SHP77 treated with DMSO at 0.1 percent for 48 hours (cell line): ENCODE measurements around the gene TBCK.
"Not testable (repeated sequence)": the region's sequence is repeated elsewhere in the genome, so short reads cannot be mapped to it uniquely, and the experiment has no call there.

Source experiments
- DNase-seq: peaks from one replicate; lab custom pipeline; 2025; lab: John Stamatoyannopoulos, UW

The TBCK gene

DNA sequence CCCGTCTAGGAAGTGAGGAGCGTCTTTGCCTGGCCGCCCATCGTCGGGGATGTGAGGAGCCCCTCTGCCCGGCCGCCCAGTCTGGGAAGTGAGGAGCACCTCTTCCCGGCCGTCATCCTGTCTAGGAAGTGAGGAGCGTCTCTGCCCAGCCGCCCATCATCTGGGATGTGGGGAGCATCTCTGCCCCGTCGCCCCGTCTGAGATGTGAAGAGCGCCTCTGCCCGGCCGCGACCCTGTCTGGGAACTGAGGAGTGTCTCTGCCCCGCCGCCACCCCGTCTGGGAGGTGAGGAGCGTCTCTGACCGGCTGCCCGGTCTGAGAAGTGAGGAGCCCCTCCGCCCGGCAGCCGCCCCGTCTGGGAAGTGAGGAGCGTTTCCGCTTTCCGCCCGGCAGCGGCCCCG lies 5.2 kb upstream of the TBCK start:
- not testable (repeated sequence) for DNase-seq

- no peak for DNase-seq
These were observed 4.2 kb upstream of the TBCK start for GRCh38 chr4:106320235-106320634.

- DNase-seq: no peak
These were observed 2.5 kb upstream of the TBCK start for GRCh38 chr4:106318511-106318910.

GRCh38 chr4:106317815-106318214 lies 1.8 kb upstream of the TBCK start:
- DNase-seq: no peak

- DNase-seq: no peak
These were observed 882 bp upstream of the TBCK start for GRCh38 chr4:106316773-106317409.

- DNase-seq: peak; percentile 0
These were observed 487 bp downstream of the TBCK start for GRCh38 chr4:106315476-106315967.

DNA sequence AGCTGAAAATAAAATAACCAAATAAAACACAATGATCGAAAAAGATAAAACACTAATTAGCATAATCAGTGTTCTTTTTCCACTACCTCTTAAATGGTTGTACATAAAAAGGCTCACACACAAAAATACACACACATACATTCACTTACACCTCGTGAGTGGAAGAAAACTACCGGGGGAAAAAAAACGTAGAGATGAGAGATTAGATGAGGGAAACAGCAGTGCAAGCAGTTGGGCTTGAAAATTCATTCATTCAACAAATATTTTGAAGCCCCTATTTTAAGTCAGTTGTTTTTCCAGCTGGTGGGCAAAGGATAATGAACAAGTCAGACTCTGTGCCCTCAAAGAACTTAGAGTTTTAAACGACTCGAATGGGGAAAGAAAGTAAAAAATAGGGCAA lies 1.0 kb downstream of the TBCK start:
- DNase-seq: no peak

GRCh38 chr4:106312997-106313522 lies 2.9 kb downstream of the TBCK start:
- no peak for DNase-seq

GRCh38 chr4:106312377-106312776 lies 3.6 kb downstream of the TBCK start:
- no peak for DNase-seq

DNA sequence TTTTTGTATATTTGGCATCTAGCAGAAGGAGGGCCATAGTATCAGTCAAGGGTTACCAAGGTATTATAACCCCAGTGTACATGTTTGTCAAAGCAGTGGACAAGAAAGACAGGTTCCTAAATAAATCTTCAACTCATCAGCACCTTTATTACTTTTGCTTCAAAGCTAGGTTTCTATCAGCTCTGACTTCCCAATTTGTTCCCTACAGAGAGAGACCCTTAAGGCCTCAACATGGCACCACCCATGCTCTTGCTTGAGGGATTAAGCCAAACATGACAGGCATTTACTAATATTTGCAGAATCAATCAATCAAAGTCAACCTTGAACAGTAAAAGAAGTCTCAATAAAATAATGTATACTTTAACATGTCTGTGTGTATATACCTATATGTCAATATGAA lies 9.4 kb downstream of the TBCK start:
- DNase-seq: no peak

GRCh38 chr4:106305435-106306055 lies 10.5 kb downstream of the TBCK start:
- DNase-seq: no peak

- DNase-seq: no peak
These were observed 11.4 kb downstream of the TBCK start for GRCh38 chr4:106304632-106305031.

GRCh38 chr4:106303548-106304281 lies 12.3 kb downstream of the TBCK start:
- DNase-seq: no peak

- DNase-seq: no peak
These were observed 14.0 kb downstream of the TBCK start for GRCh38 chr4:106302062-106302438.

- DNase-seq: no peak
These were observed 14.5 kb downstream of the TBCK start for GRCh38 chr4:106301393-106302061.

DNA sequence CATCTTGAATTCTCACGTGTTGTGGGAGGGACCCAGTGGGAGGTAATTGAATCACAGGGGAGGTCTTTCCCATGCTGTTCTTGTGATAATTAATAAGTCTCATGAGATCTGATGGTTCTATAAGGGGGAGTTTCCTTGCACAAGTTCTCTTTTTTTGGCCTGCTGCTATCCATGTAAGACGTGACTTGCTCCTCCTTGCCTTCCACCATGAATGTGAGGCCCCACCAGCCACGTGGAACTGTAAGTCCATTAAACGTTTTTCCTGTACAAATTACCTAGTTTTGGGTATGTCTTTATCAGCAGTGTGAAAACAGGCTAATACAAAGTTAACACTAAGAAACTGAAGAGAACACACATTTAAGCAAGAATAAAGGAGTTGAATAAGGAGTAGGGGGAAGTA lies 16.0 kb downstream of the TBCK start:
- DNase-seq: no peak

- DNase-seq: no peak
These were observed 18.6 kb downstream of the TBCK start for GRCh38 chr4:106297245-106298035.

DNA sequence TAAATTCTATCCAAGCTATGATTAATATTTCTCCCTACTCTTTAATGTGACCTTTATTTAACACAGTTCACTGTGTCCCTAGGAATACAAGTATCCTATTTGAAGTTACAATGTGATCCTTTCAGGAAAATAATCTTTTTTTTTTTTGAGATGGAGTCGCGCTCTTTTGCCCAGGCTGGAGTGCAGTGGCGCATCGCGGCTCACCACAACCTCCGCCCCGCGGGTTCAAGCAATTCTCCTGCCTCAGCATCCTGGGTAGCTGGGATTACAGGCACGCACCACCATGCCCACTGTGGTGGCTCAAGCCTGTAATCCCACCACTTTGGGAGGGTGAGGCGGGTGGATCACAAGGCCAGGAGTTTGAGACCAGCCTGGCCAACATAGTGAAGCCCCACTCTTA lies 21.9 kb downstream of the TBCK start:
- no peak for DNase-seq

GRCh38 chr4:106291678-106292077 lies 24.3 kb downstream of the TBCK start:
- DNase-seq: no peak

DNA sequence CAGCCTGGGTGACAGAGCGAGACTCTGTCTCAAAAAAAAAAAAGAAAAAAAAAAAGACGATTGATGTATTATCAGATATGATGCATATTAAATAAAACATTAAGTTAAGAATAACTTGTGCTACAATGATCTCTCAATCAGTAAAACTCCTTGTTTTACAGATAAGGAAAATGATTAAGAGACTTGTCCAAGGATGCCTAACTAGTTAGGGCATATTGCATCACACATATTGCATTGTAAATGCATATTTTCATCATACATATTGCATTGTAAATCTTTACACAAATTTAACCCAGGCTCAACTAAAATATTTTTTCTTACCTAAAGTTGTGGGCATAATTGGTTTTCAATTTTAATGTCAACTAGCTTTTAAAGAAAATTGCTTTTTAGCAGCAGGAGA lies 26.3 kb downstream of the TBCK start:
- no peak for DNase-seq

GRCh38 chr4:106287353-106287969 lies 28.5 kb downstream of the TBCK start:
- no peak for DNase-seq
